VCaP (cell line): ENCODE results near the gene FBXO7.
"Not testable (repeated sequence)": the region's sequence is repeated elsewhere in the genome, so short reads cannot be mapped to it uniquely, and the experiment has no call there.

Experiments used
- H3K27ac ChIP-seq: fragments of 450-650 bp; 2 replicates; pipeline ENCODE4 v1.5.1; 2017
- TF ChIP-seq, protein P1 (sequence below): fragments of 450-650 bp; conservative IDR thresholded peaks from 2 replicates; pipeline ENCODE4 v1.5.1; 2017; ENCODE audit warnings: mild to moderate bottlenecking, moderate library complexity

Gene FBXO7

GRCh38 chr22:32477596-32477995 is 3.0 kb downstream of the FBXO7 start:
- TF ChIP-seq, protein P1, sequence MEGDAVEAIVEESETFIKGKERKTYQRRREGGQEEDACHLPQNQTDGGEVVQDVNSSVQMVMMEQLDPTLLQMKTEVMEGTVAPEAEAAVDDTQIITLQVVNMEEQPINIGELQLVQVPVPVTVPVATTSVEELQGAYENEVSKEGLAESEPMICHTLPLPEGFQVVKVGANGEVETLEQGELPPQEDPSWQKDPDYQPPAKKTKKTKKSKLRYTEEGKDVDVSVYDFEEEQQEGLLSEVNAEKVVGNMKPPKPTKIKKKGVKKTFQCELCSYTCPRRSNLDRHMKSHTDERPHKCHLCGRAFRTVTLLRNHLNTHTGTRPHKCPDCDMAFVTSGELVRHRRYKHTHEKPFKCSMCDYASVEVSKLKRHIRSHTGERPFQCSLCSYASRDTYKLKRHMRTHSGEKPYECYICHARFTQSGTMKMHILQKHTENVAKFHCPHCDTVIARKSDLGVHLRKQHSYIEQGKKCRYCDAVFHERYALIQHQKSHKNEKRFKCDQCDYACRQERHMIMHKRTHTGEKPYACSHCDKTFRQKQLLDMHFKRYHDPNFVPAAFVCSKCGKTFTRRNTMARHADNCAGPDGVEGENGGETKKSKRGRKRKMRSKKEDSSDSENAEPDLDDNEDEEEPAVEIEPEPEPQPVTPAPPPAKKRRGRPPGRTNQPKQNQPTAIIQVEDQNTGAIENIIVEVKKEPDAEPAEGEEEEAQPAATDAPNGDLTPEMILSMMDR, result no peak
- no peak overlapping the region for H3K27ac ChIP-seq

DNA sequence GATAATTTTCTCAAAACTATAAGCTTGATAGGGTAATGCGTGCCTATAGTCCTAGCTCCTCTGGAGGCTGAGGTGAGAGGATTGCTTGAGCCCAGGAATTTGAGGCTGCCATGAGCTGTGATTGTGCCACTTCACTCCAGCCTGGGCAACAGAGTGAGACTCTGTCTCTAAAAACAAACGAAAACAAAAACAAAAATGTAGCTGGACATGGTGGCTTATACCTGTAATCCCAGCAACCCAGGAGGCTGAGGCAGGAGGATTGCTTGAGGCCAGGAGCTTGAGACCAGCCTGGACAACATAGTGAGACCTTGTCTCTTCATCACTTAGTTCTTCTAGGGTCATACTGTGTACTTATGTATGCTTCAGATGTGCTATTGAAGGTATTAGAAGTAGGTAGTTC is 3.9 kb downstream of the FBXO7 start:
- H3K27ac ChIP-seq, result not testable (repeated sequence)

- TF ChIP-seq, protein P1, result no peak
- H3K27ac ChIP-seq, result no peak overlapping the region
Measured at GRCh38 chr22:32478994-32479393, 4.4 kb downstream of the FBXO7 start.

GRCh38 chr22:32480238-32480637 is 5.6 kb downstream of the FBXO7 start:
- H3K27ac ChIP-seq, result no peak overlapping the region
- TF ChIP-seq, protein P1, result no peak

DNA sequence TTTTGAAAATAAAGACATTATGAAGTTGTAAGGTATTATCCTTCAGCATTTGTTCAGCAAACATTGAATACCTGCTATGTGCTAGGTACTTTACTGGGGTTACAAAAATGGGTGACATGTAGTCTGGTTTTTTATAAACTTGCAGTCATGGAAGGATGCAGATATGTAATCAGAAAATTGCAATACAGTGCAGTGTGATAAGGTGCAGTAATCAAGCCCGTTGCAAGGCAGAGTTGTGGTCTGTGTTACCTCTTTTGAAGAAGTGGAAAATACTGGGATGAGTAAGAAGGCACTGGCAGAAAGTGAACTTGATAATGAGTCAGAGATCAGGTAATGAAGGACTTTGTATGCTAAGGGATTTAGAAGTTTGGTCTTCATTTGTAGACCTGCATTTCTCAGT is 8.1 kb downstream of the FBXO7 start:
- H3K27ac ChIP-seq, result no peak overlapping the region
- TF ChIP-seq, protein P1, result no peak

- H3K27ac ChIP-seq, result no peak overlapping the region
- TF ChIP-seq, protein P1, result no peak
Measured at GRCh38 chr22:32486656-32487390, 12.2 kb downstream of the FBXO7 start.

GRCh38 chr22:32487461-32487860 is 12.8 kb downstream of the FBXO7 start:
- TF ChIP-seq, protein P1, result no peak
- H3K27ac ChIP-seq, result no peak overlapping the region

DNA sequence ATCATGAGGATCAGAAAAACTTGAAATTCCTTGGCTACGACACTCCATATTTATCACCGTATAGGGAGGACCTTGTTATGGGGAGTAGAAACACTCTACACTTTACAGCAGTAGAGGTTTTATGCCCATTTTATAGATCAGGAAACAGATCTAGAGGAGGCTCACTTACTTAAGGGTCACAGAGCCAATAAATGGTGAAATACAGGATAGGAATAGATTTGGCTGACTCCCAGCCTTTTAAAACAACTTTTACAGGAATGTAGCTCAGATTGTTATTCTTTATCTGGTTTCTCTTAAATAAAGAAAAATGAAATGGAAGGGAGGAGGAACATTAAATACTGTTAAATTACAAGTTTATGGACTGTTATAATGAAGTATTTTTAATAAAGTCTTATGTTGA is 14.8 kb downstream of the FBXO7 start:
- H3K27ac ChIP-seq, result peak overlapping the region; percentile 0; the same call in 1 of the 2 replicates
- TF ChIP-seq, protein P1, result no peak
